CD14-positive monocyte (primary cell): ENCODE results near the gene S100A16. TPM values are rescaled to one million over a fixed set of nuclear protein-coding genes. Genes with fewer than 3 reads are reported as not detected.

Experiments used
- DNase-seq, 3 donors: peaks; one replicate each; pipeline ENCODE4 v3.0.0-alpha.2; 2011 to 2022
- H2AFZ ChIP-seq: 2 replicates; pipeline ENCODE4 v1.6.0; 2012; ENCODE audit warnings: mild to moderate bottlenecking, low read depth, low read length, inconsistent platforms; ENCODE audit not compliant: insufficient read depth, poor library complexity, severe bottlenecking
- H3K27ac ChIP-seq, 2 donors: 1 replicate in 1 of 2; 2 replicates in 1 of 2; pipeline ENCODE4 v1.5.1; 2012 to 2013; ENCODE audit warnings: low read length in 2 of 2, control low read depth in 1 of 2, inconsistent platforms in 1 of 2, low read depth in 1 of 2, mild to moderate bottlenecking in 1 of 2
- H3K27me3 ChIP-seq, 2 donors: one replicate each; pipeline versions ENCODE4 v1.6.0 to v1.6.1; 2011 to 2013; ENCODE audit warnings: low read length in 2 of 2; ENCODE audit not compliant: control insufficient read depth in 2 of 2, insufficient read depth in 2 of 2
- H3K36me3 ChIP-seq, 2 donors: replicated peaks in 1 of 2; 1 replicate in 1 of 2; 2 replicates in 1 of 2; pipeline versions ENCODE4 v1.5.1 to v1.6.1; 2012 to 2013; ENCODE audit warnings: low read length in 2 of 2, control low read depth in 1 of 2, inconsistent platforms in 1 of 2, mild to moderate bottlenecking in 1 of 2; ENCODE audit not compliant: insufficient read depth in 2 of 2, control insufficient read depth in 1 of 2
- H3K4me1 ChIP-seq, 2 donors: 1 replicate in 1 of 2; 2 replicates in 1 of 2; pipeline versions ENCODE4 v1.5.1 to v1.6.1; 2012 to 2013; ENCODE audit warnings: low read length in 2 of 2, control low read depth in 1 of 2, inconsistent platforms in 1 of 2, mild to moderate bottlenecking in 1 of 2, moderate library complexity in 1 of 2; ENCODE audit not compliant: insufficient read depth in 2 of 2, control insufficient read depth in 1 of 2
- H3K4me2 ChIP-seq: replicated peaks from 2 replicates; pipeline ENCODE3; 2012; ENCODE audit warnings: low read length, moderate library complexity, mild to moderate bottlenecking; ENCODE audit not compliant: poor library complexity, severe bottlenecking; ENCODE audit errors: extremely low read depth
- H3K4me3 ChIP-seq, 3 experiments: fragments of 200-600 bp in 1 of 3; sonication (generic) in 1 of 3; replicated peaks in 1 of 3; 1 replicate in 2 of 3; 2 replicates in 1 of 3; pipeline ENCODE4 v1.5.1; 2011 to 2013; ENCODE audit warnings: low read length in 3 of 3, mild to moderate bottlenecking in 3 of 3, control low read depth in 2 of 3, low read depth in 2 of 3, inconsistent platforms in 1 of 3, moderate library complexity in 1 of 3
- H3K79me2 ChIP-seq: 2 replicates; pipeline ENCODE4 v1.6.0; 2012; ENCODE audit warnings: mild to moderate bottlenecking, control low read depth, inconsistent platforms, low read length, moderate library complexity; ENCODE audit not compliant: insufficient read depth
- H3K9ac ChIP-seq: 2 replicates; pipeline ENCODE4 v1.6.0; 2017; ENCODE audit warnings: low read length, mild to moderate bottlenecking; ENCODE audit not compliant: insufficient read depth, poor library complexity, severe bottlenecking
- H3K9me3 ChIP-seq, 2 donors: replicated peaks in 1 of 2; 1 replicate in 1 of 2; 2 replicates in 1 of 2; pipeline versions ENCODE4 v1.5.1 to v1.6.1; 2012 to 2013; ENCODE audit warnings: low read length in 2 of 2, control low read depth in 1 of 2; ENCODE audit not compliant: control insufficient read depth in 1 of 2, insufficient read depth in 1 of 2
- H4K20me1 ChIP-seq: 2 replicates; pipeline ENCODE4 v1.6.0; 2012; ENCODE audit warnings: mild to moderate bottlenecking, low read length, control low read depth, moderate library complexity; ENCODE audit not compliant: insufficient read depth
- H3K27ac Mint-ChIP-seq, 7 donors: one replicate each; pipeline ENCODE4 v1.8.0; 2020; ENCODE audit warnings: mild to moderate bottlenecking in 7 of 7, mixed read lengths in 7 of 7, moderate library complexity in 6 of 7, inconsistent platforms in 2 of 7
- H3K27me3 Mint-ChIP-seq, 3 donors: one replicate each; pipeline ENCODE4 v1.8.0; 2021 to 2022; ENCODE audit warnings: low read depth in 3 of 3, mild to moderate bottlenecking in 3 of 3, mixed read lengths in 3 of 3, moderate library complexity in 3 of 3, inconsistent platforms in 1 of 3
- H3K36me3 Mint-ChIP-seq, 2 donors: one replicate each; pipeline ENCODE4 v1.8.0; 2020; ENCODE audit warnings: mixed read lengths in 2 of 2, inconsistent platforms in 1 of 2, mild to moderate bottlenecking in 1 of 2
- H3K4me1 Mint-ChIP-seq: one replicate; pipeline ENCODE4 v1.8.0; 2020; ENCODE audit warnings: mild to moderate bottlenecking, mixed read lengths
- H3K4me3 Mint-ChIP-seq, 2 donors: one replicate each; pipeline ENCODE4 v1.8.0; 2020; ENCODE audit warnings: mild to moderate bottlenecking in 2 of 2, mixed read lengths in 2 of 2, moderate library complexity in 1 of 2
- H3K9me3 Mint-ChIP-seq, 7 donors: one replicate each; pipeline ENCODE4 v1.8.0; 2020 to 2022; ENCODE audit warnings: mixed read lengths in 7 of 7, mild to moderate bottlenecking in 6 of 7, moderate library complexity in 6 of 7, inconsistent platforms in 2 of 7
- WGBS: methylation state at CpG from one replicate; pipeline ENCODE4 v1.1.5; 2013; ENCODE audit warnings: missing lambda C conversion rate; ENCODE audit not compliant: insufficient coverage; 5-methylcytosine and 5-hydroxymethylcytosine counted together
- intact Hi-C, 2 donors: fragments of 100-400 bp; cut with micrococcal nuclease; formaldehyde crosslinking; loops; one replicate each; pipeline versions ENCODE4 v1.15.0 to v1.15.1; 2023
- polyA plus RNA-seq, 3 donors: library from polyadenylated mRNA; depleted of rRNA in 1 of 3; unstranded in 2 of 3; stranded (reverse) in 1 of 3; fragments of 300-500 nt in 2 of 3; fragments of >200 nt in 1 of 3; fragmentation: Illumina TruSeq in 2 of 3; gene quantifications; 1 replicate in 2 of 3; 2 replicates in 1 of 3; pipeline ENCODE4 v1.2.3, GENCODE V29; 2012 to 2021
- TF ChIP-seq, protein P1 (sequence below): fragments of 200-600 bp; IDR thresholded peaks from one replicate; pipeline ENCODE4 v1.8.0; 2022; ENCODE audit warnings: antibody characterized with exemption, mild to moderate bottlenecking

Gene S100A16
- polyA plus RNA-seq, 3 donors: not detected

DNA sequence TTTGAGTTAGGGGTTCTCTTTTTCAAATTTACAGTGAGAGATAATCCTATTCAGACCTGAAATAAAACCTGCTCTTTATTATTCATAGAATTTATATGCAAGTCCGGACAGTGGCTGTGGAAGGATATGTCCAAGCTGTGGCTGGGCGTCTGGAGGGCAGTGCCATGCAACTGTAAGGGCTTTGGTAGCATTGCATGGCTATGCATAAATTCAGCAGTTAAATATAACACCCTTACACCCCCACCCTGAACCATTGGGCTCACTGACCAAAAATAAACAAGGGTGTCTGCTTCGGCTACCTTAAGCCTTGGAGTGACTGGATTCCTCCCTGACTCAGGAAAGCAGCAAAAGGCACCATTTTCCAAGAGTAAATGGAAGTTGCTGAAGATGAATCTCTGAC is 26.3 kb upstream of the S100A16 start:
- H3K79me2 ChIP-seq: peaks cover 99% of the 10 kb centered on the region

DNA sequence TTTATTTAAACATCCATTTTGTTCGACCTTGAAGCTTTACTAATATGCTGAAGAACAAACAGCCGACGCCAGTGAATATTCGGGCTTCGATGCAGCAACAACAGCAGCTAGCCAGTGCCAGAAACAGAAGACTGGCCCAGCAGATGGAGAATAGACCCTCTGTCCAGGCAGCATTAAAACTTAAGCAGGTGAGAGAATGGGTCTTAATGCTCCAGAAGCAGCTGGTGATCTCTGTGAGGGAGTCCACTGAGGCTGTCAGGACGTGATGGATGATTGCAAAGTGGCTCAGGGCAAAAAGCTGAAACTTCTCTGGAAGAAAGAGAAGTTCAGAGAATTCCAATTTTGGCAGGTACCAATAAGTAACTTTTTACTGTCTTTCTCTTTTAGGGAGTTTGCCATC is 25.3 kb upstream of the S100A16 start:
- no peak overlapping the region for H2AFZ ChIP-seq
- H3K4me3 Mint-ChIP-seq: no peak overlapping the region
- H3K9ac ChIP-seq: no peak overlapping the region
- H3K9me3 ChIP-seq: no peaks in the 10 kb centered on the region
- no peak overlapping the region for H3K27ac ChIP-seq
- H3K4me1 ChIP-seq: peaks cover 12 to 19% of the 10 kb centered on the region in 2 donors
- H3K9me3 Mint-ChIP-seq: no peaks in the 10 kb centered on the region
- peaks cover 0 to 2% (median 0%) of the 10 kb centered on the region in 3 donors for H3K27me3 Mint-ChIP-seq
- H3K4me2 ChIP-seq: no peak overlapping the region
- TF ChIP-seq, protein P1, sequence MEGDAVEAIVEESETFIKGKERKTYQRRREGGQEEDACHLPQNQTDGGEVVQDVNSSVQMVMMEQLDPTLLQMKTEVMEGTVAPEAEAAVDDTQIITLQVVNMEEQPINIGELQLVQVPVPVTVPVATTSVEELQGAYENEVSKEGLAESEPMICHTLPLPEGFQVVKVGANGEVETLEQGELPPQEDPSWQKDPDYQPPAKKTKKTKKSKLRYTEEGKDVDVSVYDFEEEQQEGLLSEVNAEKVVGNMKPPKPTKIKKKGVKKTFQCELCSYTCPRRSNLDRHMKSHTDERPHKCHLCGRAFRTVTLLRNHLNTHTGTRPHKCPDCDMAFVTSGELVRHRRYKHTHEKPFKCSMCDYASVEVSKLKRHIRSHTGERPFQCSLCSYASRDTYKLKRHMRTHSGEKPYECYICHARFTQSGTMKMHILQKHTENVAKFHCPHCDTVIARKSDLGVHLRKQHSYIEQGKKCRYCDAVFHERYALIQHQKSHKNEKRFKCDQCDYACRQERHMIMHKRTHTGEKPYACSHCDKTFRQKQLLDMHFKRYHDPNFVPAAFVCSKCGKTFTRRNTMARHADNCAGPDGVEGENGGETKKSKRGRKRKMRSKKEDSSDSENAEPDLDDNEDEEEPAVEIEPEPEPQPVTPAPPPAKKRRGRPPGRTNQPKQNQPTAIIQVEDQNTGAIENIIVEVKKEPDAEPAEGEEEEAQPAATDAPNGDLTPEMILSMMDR: no peak
- no peaks in the 10 kb centered on the region for H3K27me3 ChIP-seq
- H4K20me1 ChIP-seq: peaks cover 85% of the 10 kb centered on the region
- intact Hi-C loops: no loop called here
- no peak overlapping the region for H3K4me3 ChIP-seq
- WGBS: 96% methylated on average over 6 of the region's 6 CpGs
- H3K36me3 Mint-ChIP-seq: peaks cover 64 to 77% of the 10 kb centered on the region in 2 donors
- H3K27ac Mint-ChIP-seq: peak overlapping the region in 2 of 7 donors; percentile 32 to 45
- H3K36me3 ChIP-seq: peaks cover 73 to 75% of the 10 kb centered on the region in 2 donors
- peaks cover 15% of the 10 kb centered on the region for H3K4me1 Mint-ChIP-seq
- no peak for DNase-seq
- peaks cover 91% of the 10 kb centered on the region for H3K79me2 ChIP-seq

More for the DNA sequence above, 26.3 kb upstream of the S100A16 start:
- Histone ChIP-seq H3K4me2 (no peak overlapping the region), H3K36me3 (peaks cover 83 to 86% of the 10 kb centered on the region in 2 donors), H3K9me3 (no peaks in the 10 kb centered on the region), H3K4me1 (peaks cover 8 to 14% of the 10 kb centered on the region in 2 donors), H3K9ac (no peak overlapping the region), H3K4me3 (no peak overlapping the region), H4K20me1 (peaks cover 92% of the 10 kb centered on the region), H2AFZ (no peak overlapping the region), H3K27me3 (no peaks in the 10 kb centered on the region), H3K27ac (no peak overlapping the region)
- H3K4me1 Mint-ChIP-seq: peaks cover 16% of the 10 kb centered on the region
- intact Hi-C loops: no loop called here
- peaks cover 0 to 2% (median 0%) of the 10 kb centered on the region in 3 donors for H3K27me3 Mint-ChIP-seq
- no peaks in the 10 kb centered on the region for H3K9me3 Mint-ChIP-seq
- peaks cover 74 to 87% of the 10 kb centered on the region in 2 donors for H3K36me3 Mint-ChIP-seq
- WGBS: no CpG with 5 or more reads among the region's 3 CpGs
- no peak overlapping the region for H3K27ac Mint-ChIP-seq
- no peak overlapping the region for H3K4me3 Mint-ChIP-seq
- no peak for DNase-seq
- TF ChIP-seq, protein P1: no peak
